Rectal smooth muscle tissue (tissue), 1 donor: ENCODE results near the gene CYP20A1.

ENCODE experiments used
- H3K27ac ChIP-seq: one replicate; pipeline ENCODE4 v1.7.0; 2013; ENCODE audit warnings: low read depth, low read length, inconsistent platforms
- H3K27me3 ChIP-seq: one replicate; pipeline ENCODE4 v1.7.0; 2013; ENCODE audit warnings: low read length; ENCODE audit not compliant: control insufficient read depth, insufficient read depth
- H3K36me3 ChIP-seq: one replicate; pipeline ENCODE4 v1.7.0; 2013; ENCODE audit warnings: low read length; ENCODE audit not compliant: control insufficient read depth, insufficient read depth
- H3K4me1 ChIP-seq: one replicate; pipeline ENCODE4 v1.7.0; 2013; ENCODE audit warnings: low read length; ENCODE audit not compliant: control insufficient read depth, insufficient read depth
- H3K4me3 ChIP-seq: one replicate; pipeline ENCODE4 v1.7.0; 2013; ENCODE audit warnings: low read length
- H3K9ac ChIP-seq: one replicate; pipeline ENCODE4 v1.7.0; 2013; ENCODE audit warnings: low read length

The CYP20A1 gene

DNA sequence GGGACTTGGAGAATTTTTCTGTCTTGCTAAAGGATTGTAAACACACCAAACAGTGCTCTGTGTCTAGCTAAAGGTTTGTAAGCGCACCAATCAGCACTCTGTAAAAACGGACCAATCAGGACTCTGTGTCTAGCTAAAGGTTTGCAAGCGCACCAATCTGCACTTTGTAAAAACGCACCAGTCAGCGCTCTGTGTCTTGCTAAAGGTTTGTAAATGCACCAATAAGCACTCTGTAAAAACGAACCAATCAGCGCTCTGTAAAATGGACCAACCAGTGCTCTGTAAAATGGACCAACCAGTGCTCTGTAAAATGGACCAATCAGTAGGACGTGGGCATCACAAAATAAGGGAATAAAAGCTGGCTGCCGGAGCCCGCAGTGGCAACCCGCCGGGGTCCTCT is 105.8 kb downstream of the CYP20A1 start:
- no peaks in the 10 kb centered on the region for H3K27me3 ChIP-seq
- H3K36me3 ChIP-seq: no peaks in the 10 kb centered on the region
- no peaks in the 10 kb centered on the region for H3K4me1 ChIP-seq
- no peak overlapping the region for H3K4me3 ChIP-seq
- no peak overlapping the region for H3K9ac ChIP-seq
- H3K27ac ChIP-seq: no peak overlapping the region

- no peaks in the 10 kb centered on the region for H3K27me3 ChIP-seq
- no peak overlapping the region for H3K27ac ChIP-seq
- H3K4me1 ChIP-seq: no peaks in the 10 kb centered on the region
- H3K9ac ChIP-seq: no peak overlapping the region
- H3K36me3 ChIP-seq: no peaks in the 10 kb centered on the region
- H3K4me3 ChIP-seq: no peak overlapping the region
Observed at GRCh38 chr2:203346612-203347011, 107.8 kb downstream of the CYP20A1 start.

- no peak overlapping the region for H3K9ac ChIP-seq
- no peaks in the 10 kb centered on the region for H3K4me1 ChIP-seq
- H3K27me3 ChIP-seq: no peaks in the 10 kb centered on the region
- no peaks in the 10 kb centered on the region for H3K36me3 ChIP-seq
- no peak overlapping the region for H3K4me3 ChIP-seq
- no peak overlapping the region for H3K27ac ChIP-seq
Observed at GRCh38 chr2:203347375-203347774, 108.6 kb downstream of the CYP20A1 start.

DNA sequence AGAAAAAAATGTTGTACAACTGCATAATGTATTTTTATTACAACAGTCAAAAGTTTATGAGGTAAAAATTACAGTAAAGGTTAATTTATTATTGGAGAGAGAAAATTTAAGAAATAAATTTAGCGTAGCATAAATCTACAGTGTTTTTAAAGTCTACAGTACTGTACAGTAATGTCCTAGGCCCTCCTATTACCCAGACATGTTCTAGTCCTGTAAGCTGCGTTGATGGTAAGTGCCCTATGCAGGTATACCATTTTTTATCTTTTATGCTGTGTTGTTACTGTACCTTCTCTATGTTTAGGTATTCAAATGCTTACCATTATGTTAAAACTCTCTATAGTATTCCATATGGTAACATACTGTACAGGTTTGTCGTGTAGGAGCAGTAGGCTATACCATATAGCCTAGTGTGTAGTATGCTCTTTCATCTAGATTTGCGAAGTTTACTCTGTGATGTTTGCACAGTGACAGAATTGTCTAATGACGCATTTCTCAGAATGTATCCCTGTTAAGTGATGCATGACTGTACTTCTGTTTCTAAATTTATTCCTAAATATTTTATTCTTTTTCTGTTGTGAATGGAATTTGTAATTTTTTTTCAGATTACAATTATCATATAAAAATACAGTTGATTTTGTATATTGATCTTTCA is 113.9 kb downstream of the CYP20A1 start:
- H3K27me3 ChIP-seq: no peaks in the 10 kb centered on the region
- H3K27ac ChIP-seq: no peak overlapping the region
- H3K4me1 ChIP-seq: no peaks in the 10 kb centered on the region
- H3K4me3 ChIP-seq: no peak overlapping the region
- no peak overlapping the region for H3K9ac ChIP-seq
- no peaks in the 10 kb centered on the region for H3K36me3 ChIP-seq

- no peaks in the 10 kb centered on the region for H3K4me1 ChIP-seq
- no peaks in the 10 kb centered on the region for H3K27me3 ChIP-seq
- H3K9ac ChIP-seq: no peak overlapping the region
- H3K27ac ChIP-seq: no peak overlapping the region
- no peak overlapping the region for H3K4me3 ChIP-seq
- H3K36me3 ChIP-seq: no peaks in the 10 kb centered on the region
Observed at GRCh38 chr2:203354966-203355365, 116.1 kb downstream of the CYP20A1 start.
